ENCODE measurements around the gene DTHD1.

The DTHD1 gene

DNA sequence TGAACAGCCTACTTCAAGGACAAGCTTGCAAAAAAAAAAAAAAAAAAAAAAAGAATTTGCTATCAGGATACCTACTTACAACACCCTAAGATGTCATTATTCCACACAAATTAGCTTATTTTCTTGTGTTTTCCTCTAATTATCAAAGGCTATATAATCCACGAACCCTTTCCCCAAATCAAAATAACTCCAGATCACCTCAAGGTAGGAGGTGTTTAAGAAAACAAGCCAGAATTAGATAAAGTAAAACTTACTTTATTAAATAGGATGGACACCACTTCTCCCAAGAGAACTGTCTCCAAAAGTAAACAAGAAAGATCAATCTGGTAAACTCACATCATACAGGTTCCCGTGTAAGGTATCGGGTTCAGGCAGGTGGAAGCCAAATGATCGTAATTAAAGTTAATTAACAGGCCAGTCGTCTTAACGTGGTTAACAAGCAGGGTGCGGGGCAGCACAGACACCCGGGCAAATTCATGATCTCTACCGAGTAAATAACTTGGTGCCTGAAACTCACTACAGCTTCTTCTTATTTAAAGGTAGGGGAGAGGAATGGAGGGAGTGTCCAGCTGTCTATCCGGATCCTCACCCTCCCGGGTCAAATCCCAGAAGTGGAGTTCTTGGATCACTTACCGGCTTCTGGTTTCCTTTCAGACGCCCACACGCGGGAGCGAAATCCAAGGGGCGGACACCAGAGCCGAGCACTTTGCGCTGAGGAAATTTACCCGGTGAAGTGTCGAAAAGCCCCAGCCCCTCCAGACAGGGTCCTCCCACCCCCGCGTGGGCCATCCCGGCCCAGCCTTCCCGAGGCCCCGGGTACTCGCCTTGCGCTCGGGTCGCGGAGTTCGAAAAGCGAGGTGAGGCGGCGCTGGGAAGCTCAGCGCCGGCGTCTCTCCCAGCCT, 37.8 kb upstream of the DTHD1 start:
- no peak for TF ChIP-seq Cebpa-rat (IDR thresholded peaks at IDR 0.05)
- Histone ChIP-seq H4K20me1 (peaks cover 0 to 38% (median 0%) of the 10 kb centered on the region in 11 experiments; a peak in 8 of 22 replicates), H3K4me2 (peak overlapping the region; percentile 41 to 97 (median 89)), H3K4me3 (peak overlapping the region; percentile 74 to 97 (median 90)), H3K27me3 (no peaks in the 10 kb centered on the region), H3K36me3 (peaks cover 13 to 34% (median 22%) of the 10 kb centered on the region in 11 experiments), H3K9me3 (replicated peaks in 1 of 11) (peaks cover 0 to 19% (median 16%) of the 10 kb centered on the region in 11 experiments; a peak in 19 of 22 replicates), H3K4me1 (peaks cover 27 to 42% (median 32%) of the 10 kb centered on the region in 10 experiments), H3K27ac (peak overlapping the region; percentile 95 to 99 (median 99)), H3K9ac (peak overlapping the region; percentile 92 to 100 (median 98))

DNA sequence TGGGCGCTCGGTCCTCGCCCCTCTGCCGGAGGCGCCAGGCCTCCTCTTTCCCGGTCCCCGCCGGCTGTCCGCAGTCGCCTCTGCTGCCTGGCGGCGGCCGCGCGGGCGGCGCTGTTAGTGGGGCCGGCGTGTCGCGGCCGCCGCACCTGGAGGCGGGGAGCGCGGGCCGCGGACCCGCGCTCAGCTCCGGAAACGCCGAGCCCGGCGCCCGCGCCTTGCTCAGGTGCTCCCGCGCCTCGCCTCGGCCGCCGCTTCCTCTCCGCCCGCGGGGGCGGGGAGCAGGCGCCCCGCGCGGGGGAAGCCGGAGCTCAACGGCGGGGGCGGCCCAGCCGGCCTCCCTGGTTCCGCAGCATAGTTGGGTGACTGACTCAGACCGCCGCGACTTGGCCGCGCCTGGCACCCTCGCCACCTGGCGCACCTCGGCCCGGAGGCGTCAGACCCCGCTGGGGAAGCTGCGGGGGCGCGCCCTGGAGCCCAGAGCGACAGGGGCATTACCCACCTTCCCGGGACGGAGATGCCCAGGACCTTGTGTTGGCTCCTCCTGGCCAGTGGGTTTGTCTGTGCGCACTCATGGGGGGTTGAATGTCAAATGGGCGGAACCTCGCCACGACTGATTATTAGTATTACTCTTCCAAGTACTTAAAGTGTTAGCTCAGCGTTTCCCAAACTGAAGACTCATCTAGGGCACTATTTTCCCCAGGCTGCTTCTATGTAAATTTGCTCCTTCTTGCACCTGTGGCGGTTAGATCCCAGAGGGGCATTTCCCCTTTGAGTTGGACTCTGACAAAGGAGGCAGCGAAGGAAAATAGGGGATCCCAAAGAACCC, 36.9 kb upstream of the DTHD1 start, which contains the start of gene ARAP2:
ARAP2 (minus strand) TSS at position 258 of the 826 bp plus-strand sequence. CDS start 15,028 bp downstream, outside the sequence.
- peak within 1 kb of the TSS; percentile 74 to 97 (median 90) for H3K4me3 ChIP-seq
- peak within 1 kb of the TSS; percentile 78 to 97 (median 89) for H3K4me2 ChIP-seq
- H3K36me3 ChIP-seq: peaks cover 4 to 25% (median 14%) of the 10 kb centered on the region in 11 experiments; a peak in 19 of 22 replicates
- peaks cover 23 to 36% (median 32%) of the 10 kb centered on the region in 10 experiments for H3K4me1 ChIP-seq
- H3K27ac ChIP-seq: peak within 1 kb of the TSS; percentile 95 to 99 (median 99)
- no peak for TF ChIP-seq Cebpa-rat (IDR thresholded peaks at IDR 0.05)
- H3K27me3 ChIP-seq: no peaks in the 10 kb centered on the region
- peak within 1 kb of the TSS; percentile 92 to 100 (median 98) for H3K9ac ChIP-seq
- H3K9me3 ChIP-seq (replicated peaks in 1 of 11): peaks cover 0 to 11% (median 7%) of the 10 kb centered on the region in 11 experiments; a peak in 19 of 22 replicates
- H4K20me1 ChIP-seq: peaks cover 0 to 30% (median 0%) of the 10 kb centered on the region in 11 experiments; a peak in 7 of 22 replicates

DNA sequence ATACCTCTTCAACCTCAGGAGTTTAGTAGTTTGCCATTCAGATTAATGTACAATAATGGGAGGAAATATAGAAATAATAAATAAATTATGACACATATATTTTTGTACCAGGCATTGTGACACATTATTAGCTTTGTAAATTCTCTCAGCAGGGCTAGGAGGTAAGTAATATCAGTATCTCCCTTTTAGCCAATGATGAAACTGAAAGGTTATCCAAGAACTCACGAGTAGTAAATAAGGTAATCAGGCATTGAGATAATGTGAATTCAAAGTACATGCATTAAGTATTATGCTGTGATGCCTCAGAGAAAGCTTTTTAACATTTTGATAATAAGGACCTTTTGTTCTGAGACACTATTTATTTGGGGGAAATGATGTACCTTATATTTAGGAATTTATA, 31.8 kb upstream of the DTHD1 start:
- no peaks in the 10 kb centered on the region for H3K36me3 ChIP-seq
- TF ChIP-seq Cebpa-rat (IDR thresholded peaks at IDR 0.05): no peak
- no peak overlapping the region for H3K4me3 ChIP-seq
- H3K9ac ChIP-seq: no peak overlapping the region
- no peaks in the 10 kb centered on the region; a peak in 1 of 22 replicates for H3K9me3 ChIP-seq (replicated peaks in 1 of 11)
- no peaks in the 10 kb centered on the region for H4K20me1 ChIP-seq
- no peaks in the 10 kb centered on the region for H3K27me3 ChIP-seq
- peaks cover 37 to 59% (median 44%) of the 10 kb centered on the region in 10 experiments for H3K4me1 ChIP-seq
- no peak overlapping the region for H3K27ac ChIP-seq
- H3K4me2 ChIP-seq: no peak overlapping the region

DNA sequence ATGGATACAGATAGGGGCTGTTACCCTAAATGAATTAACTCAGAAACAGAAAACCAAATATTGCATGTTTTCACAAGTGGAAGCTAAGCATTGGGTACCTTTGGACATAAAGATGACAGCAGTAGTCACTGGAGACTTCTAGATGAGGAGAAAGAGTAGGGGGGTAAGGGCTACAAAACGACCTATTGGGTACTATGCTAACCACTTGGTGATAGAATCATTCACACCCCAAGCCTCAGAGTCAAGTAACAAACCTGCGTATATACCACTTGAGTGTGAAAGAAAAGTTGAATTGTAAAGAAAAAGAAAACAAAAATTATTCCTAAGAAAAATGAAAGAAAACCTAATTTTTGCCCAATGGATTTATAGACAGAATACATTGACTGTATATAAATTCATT, 29.4 kb upstream of the DTHD1 start:
- Histone ChIP-seq H3K27me3 (no peaks in the 10 kb centered on the region), H3K27ac (peak overlapping the region in 1 of 11 experiments; percentile 98; a peak in 2 of 22 replicates)
- TF ChIP-seq Cebpa-rat (IDR thresholded peaks at IDR 0.05): no peak

DNA sequence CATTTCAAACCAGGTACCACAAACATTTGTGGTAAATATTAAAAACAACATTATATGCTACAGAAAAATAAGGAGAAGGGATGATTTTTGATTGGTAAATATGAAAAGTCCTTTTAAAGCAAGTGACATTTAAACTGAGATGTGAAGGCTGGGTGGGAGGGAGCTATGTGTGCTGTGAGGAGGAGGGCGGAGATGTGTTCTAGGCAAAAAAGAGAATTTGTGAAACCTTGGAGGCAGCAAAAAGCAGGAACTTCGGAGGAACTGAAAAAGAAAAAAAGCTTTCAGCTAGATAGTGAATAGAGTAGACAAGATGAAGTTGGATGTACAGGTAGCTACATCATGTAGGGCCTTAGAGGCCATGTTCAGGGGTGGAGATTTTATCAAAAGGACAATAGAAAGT, 27.0 kb upstream of the DTHD1 start:
- no peak for TF ChIP-seq Cebpa-rat (IDR thresholded peaks at IDR 0.05)
- no peaks in the 10 kb centered on the region for H3K27me3 ChIP-seq
- H3K36me3 ChIP-seq: no peaks in the 10 kb centered on the region
- peak overlapping the region in 2 of 10 experiments; percentile 1 to 49; a peak in 4 of 20 replicates for H3K4me3 ChIP-seq
- H3K4me1 ChIP-seq: peaks cover 57 to 83% (median 66%) of the 10 kb centered on the region in 10 experiments
- no peaks in the 10 kb centered on the region for H4K20me1 ChIP-seq
- peak overlapping the region; percentile 90 to 100 (median 98); a peak in 21 of 22 replicates for H3K27ac ChIP-seq
- H3K4me2 ChIP-seq: peak overlapping the region; percentile 63 to 93 (median 82)
- H3K9ac ChIP-seq: peak overlapping the region; percentile 57 to 94 (median 86); a peak in 21 of 22 replicates
- H3K9me3 ChIP-seq (replicated peaks in 1 of 11): peaks cover 0 to 5% (median 0%) of the 10 kb centered on the region in 11 experiments; a peak in 4 of 22 replicates

More for the DNA sequence above, 29.4 kb upstream of the DTHD1 start:
- peaks cover 38 to 65% (median 47%) of the 10 kb centered on the region in 10 experiments for H3K4me1 ChIP-seq
- no peaks in the 10 kb centered on the region for H4K20me1 ChIP-seq
- H3K4me2 ChIP-seq: peak overlapping the region in 2 of 11 experiments; percentile 87 to 93; a peak in 2 of 22 replicates
- no peak overlapping the region for H3K4me3 ChIP-seq
- H3K9me3 ChIP-seq (replicated peaks in 1 of 11): no peaks in the 10 kb centered on the region; a peak in 1 of 22 replicates
- no peak overlapping the region for H3K9ac ChIP-seq
- H3K36me3 ChIP-seq: no peaks in the 10 kb centered on the region

DNA sequence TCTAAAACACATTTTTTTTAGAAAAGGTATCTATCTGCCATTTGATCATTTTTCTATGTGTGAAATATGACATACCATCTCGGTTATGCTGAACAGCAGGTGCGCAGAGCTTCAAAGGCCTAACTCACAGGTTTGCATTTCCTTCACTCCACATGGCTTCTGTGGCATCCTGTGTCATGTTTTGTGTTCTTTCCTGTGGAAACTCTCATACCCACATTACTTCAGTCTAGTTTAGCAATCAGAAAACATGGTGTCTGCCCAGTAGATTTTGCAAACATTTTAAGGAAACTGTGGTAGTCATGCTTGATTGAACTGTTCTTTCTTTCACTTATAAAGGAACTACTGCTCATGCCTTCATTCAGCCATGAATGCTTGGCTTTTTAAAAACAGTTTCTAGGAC, 25.8 kb upstream of the DTHD1 start:
- Histone ChIP-seq H3K9ac (peak overlapping the region; percentile 82 to 94 (median 86)), H4K20me1 (no peaks in the 10 kb centered on the region), H3K4me2 (peak overlapping the region; percentile 63 to 93 (median 82); a peak in 21 of 22 replicates), H3K36me3 (peaks cover 0 to 4% (median 0%) of the 10 kb centered on the region in 11 experiments; a peak in 1 of 22 replicates), H3K4me1 (peaks cover 57 to 78% (median 61%) of the 10 kb centered on the region in 10 experiments), H3K27me3 (no peaks in the 10 kb centered on the region), H3K9me3 (replicated peaks in 1 of 11) (peaks cover 0 to 16% (median 9%) of the 10 kb centered on the region in 11 experiments; a peak in 16 of 22 replicates), H3K27ac (peak overlapping the region; percentile 90 to 100 (median 98)), H3K4me3 (peak overlapping the region in 7 of 10 experiments; percentile 11 to 52 (median 47); a peak in 8 of 20 replicates)
- TF ChIP-seq Cebpa-rat (IDR thresholded peaks at IDR 0.05): peak in 10 of 11 experiments; percentile 38 to 99 (median 96); a peak in 19 of 22 replicates

DNA sequence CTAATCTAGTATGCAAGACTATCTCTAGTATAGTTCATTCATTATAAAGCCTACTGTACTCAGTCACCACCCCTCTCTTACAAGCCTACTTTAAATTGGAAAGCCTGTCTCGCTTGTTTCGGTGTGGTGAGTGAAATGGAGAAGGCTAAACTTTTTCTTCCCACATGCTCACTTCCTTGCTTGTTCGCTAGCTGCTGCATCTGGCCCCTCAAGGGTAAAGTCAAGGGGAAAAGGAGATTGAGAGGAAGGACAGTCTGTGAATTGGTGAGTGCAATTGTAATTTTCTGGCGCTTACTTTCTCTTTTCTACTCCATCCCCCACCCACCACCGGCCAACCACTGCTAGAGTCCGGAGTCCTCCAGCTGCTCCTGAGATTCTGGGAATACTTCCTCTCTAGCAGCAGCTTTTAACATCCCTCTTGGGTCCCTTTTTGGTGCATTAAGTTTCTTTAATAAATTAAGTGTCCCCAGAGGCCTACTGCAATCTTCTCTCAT, 25.0 kb upstream of the DTHD1 start:
- Histone ChIP-seq H3K27me3 (no peaks in the 10 kb centered on the region), H3K4me3 (peak overlapping the region; percentile 11 to 59 (median 48); a peak in 19 of 20 replicates), H3K27ac (peak overlapping the region; percentile 90 to 100 (median 98)), H3K36me3 (peaks cover 0 to 7% (median 0%) of the 10 kb centered on the region in 11 experiments; a peak in 2 of 22 replicates), H3K9me3 (replicated peaks in 1 of 11) (peaks cover 0 to 21% (median 12%) of the 10 kb centered on the region in 11 experiments; a peak in 16 of 22 replicates), H3K4me2 (peak overlapping the region; percentile 72 to 93 (median 83)), H3K9ac (peak overlapping the region; percentile 82 to 94 (median 86)), H4K20me1 (no peaks in the 10 kb centered on the region), H3K4me1 (peaks cover 57 to 72% (median 60%) of the 10 kb centered on the region in 10 experiments)
- TF ChIP-seq Cebpa-rat (IDR thresholded peaks at IDR 0.05): no peak

DNA sequence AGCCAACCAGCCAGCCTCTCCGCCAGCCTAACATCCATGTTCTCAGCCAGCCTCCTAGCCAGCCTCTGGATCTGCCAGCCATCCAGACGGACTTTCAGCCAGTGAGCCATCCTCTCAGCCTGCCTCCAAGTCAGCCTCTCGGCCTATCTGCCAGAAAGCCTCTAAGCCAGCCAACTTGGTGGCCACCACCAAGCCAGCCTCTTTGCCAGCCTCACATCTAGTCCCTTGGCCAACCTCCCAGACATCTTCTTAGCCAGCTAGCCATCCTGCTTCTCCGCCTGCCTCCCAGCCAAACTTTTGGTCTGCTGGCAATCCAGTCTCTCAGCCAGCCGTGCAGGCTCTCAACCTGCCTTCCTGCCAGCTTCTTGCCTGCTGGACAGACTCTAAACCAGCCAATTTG, 20.7 kb upstream of the DTHD1 start:
- Histone ChIP-seq H3K27me3 (no peaks in the 10 kb centered on the region), H3K4me3 (no peak overlapping the region), H3K36me3 (peaks cover 0 to 7% (median 0%) of the 10 kb centered on the region in 11 experiments; a peak in 2 of 22 replicates), H3K4me1 (peaks cover 31 to 50% (median 42%) of the 10 kb centered on the region in 10 experiments), H3K27ac (peak overlapping the region in 7 of 11 experiments; percentile 3 to 61 (median 44); a peak in 13 of 22 replicates), H3K9ac (no peak overlapping the region), H3K9me3 (replicated peaks in 1 of 11) (peaks cover 0 to 21% (median 12%) of the 10 kb centered on the region in 11 experiments; a peak in 16 of 22 replicates), H3K4me2 (no peak overlapping the region), H4K20me1 (no peaks in the 10 kb centered on the region)
- no peak for TF ChIP-seq Cebpa-rat (IDR thresholded peaks at IDR 0.05)

Measured in BLaER1 treated with 17β-estradiol and CSF1 and Interleukin-3, amounts not matched to agents 10 nM and 100 nM (cell line).